Measurements from ENCODE around the gene PRSS2. TPM values are rescaled to one million over a fixed set of nuclear protein-coding genes. Genes with fewer than 3 reads are reported as not detected.

PRSS2 gene
- total RNA-seq, 1 donor from 2014 or later, result not detected

DNA sequence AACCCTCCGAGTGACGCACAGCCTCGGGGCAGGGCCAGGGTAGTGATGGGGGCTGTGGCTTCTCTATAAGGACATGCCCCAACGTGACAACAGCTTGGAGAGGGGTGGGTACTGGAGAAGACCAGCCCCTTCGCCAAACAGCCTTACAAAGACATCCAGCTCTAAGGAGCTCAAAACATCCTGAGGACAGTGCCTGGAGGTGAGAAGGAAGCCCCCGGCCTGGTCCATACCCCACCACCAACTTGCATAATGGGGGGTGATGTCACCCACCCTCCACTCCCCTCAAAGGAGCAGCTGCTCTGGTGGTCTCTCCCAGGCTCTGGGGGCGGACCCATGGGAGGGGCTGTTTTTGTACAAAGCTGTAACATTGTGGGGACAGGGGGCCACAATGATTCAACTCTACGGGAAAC lies 15.1 kb downstream of the PRSS2 start:
- peak overlapping the region; percentile 59 for H3K27ac Mint-ChIP-seq
- DNase-seq, result no peak
- no peaks in the 10 kb centered on the region for H3K36me3 Mint-ChIP-seq (ENCODE audit: low read depth)
- no peaks in the 10 kb centered on the region for H3K27me3 Mint-ChIP-seq
- ATAC-seq (ENCODE audit: low read depth), result no peak
- intact Hi-C loops (cut with micrococcal nuclease), result no loop called here
- peak overlapping the region; percentile 28 for H3K4me3 Mint-ChIP-seq
- H3K9me3 Mint-ChIP-seq, result no peaks in the 10 kb centered on the region
- TF ChIP-seq, protein P1, sequence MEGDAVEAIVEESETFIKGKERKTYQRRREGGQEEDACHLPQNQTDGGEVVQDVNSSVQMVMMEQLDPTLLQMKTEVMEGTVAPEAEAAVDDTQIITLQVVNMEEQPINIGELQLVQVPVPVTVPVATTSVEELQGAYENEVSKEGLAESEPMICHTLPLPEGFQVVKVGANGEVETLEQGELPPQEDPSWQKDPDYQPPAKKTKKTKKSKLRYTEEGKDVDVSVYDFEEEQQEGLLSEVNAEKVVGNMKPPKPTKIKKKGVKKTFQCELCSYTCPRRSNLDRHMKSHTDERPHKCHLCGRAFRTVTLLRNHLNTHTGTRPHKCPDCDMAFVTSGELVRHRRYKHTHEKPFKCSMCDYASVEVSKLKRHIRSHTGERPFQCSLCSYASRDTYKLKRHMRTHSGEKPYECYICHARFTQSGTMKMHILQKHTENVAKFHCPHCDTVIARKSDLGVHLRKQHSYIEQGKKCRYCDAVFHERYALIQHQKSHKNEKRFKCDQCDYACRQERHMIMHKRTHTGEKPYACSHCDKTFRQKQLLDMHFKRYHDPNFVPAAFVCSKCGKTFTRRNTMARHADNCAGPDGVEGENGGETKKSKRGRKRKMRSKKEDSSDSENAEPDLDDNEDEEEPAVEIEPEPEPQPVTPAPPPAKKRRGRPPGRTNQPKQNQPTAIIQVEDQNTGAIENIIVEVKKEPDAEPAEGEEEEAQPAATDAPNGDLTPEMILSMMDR (IDR thresholded peaks at IDR 0.05), result no peak
- peaks cover 57% of the 10 kb centered on the region for H3K4me1 Mint-ChIP-seq
- ChIA-PET POLR2A (interaction anchor here (0.6 to 20.4 kb wide), 3 partner anchors 12 to 222 kb away, joined by 4 to 1916 read pairs (median 325); no protein-coding TSS in a partner anchor), CTCF (interaction anchor here (1.0 to 21.3 kb wide), 7 partner anchors 10 to 153 kb away, joined by 3 to 571 read pairs (median 4); partner anchors contain the start of gene PRSS2)

DNA sequence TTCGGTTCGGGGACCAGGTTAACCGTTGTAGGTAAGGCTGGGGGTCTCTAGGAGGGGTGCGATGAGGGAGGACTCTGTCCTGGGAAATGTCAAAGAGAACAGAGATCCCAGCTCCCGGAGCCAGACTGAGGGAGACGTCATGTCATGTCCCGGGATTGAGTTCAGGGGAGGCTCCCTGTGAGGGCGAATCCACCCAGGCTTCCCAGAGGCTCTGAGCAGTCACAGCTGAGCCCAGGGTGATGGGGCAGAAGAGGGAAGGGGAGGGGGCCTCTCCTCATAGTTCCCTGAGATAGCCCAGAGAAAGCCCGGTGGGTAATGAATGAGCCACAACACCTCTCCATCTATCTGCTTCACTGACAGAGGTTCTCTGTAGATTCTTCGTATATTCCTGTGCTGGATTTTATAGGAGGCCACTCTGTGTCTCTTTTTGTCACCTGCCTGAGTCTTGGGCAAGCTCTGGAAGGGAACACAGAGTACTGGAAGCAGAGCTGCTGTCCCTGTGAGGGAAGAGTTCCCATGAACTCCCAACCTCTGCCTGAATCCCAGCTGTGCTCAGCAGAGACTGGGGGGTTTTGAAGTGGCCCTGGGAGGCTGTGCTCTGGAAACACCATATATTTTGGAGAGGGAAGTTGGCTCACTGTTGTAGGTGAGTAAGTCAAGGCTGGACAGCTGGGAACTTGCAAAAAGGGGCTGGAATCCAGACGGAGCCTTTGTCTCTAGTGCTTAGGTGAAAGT lies 16.4 kb downstream of the PRSS2 start:
- CTCF ChIA-PET, result interaction anchor here (1.2 to 21.3 kb wide), 4 partner anchors 9 to 133 kb away, joined by 5 to 571 read pairs (median 58); no protein-coding TSS in a partner anchor
- Mint-ChIP-seq H3K4me3 (no peak overlapping the region), H3K9me3 (no peaks in the 10 kb centered on the region), H3K27me3 (no peaks in the 10 kb centered on the region), H3K4me1 (peaks cover 64% of the 10 kb centered on the region), H3K36me3 (ENCODE audit: low read depth) (no peaks in the 10 kb centered on the region), H3K27ac (peak overlapping the region; percentile 36)
- ATAC-seq (ENCODE audit: low read depth) (no peak), DNase-seq (no peak)
- intact Hi-C loops (cut with micrococcal nuclease), result no loop called here
- TF ChIP-seq, protein P1 (IDR thresholded peaks at IDR 0.05), result no peak
- POLR2A ChIA-PET, result interaction anchor here (8.2 to 20.4 kb wide), 2 partner anchors 11 to 22 kb away, joined by 325 to 1916 read pairs; no protein-coding TSS in a partner anchor

DNA sequence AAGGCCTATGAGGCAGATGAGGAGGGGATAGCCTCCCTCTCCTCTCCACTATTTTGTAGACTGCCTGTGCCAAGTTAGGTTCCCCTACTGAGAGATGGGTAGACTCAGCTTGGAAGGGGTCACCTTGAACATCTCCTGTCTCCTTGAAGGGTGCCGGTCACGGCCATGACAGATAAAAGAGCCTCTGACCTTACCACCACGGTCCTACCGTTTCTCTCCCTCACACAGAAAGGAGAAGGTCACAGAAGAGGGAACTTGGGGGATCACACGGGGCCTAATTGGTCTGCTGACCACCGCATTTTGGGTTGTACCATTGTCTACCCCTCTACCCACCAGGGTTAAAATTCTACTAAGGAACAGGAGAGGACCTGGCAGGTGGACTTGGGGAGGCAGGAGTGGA lies 17.0 kb downstream of the PRSS2 start:
- ATAC-seq (ENCODE audit: low read depth), result no peak
- peaks cover 66% of the 10 kb centered on the region for H3K4me1 Mint-ChIP-seq
- peak overlapping the region; percentile 36 for H3K27ac Mint-ChIP-seq
- TF ChIP-seq, protein P1 (IDR thresholded peaks at IDR 0.05), result no peak
- POLR2A ChIA-PET, result interaction anchor here (8.2 to 20.4 kb wide), 2 partner anchors 10 to 22 kb away, joined by 325 to 1916 read pairs; no protein-coding TSS in a partner anchor
- no peaks in the 10 kb centered on the region for H3K27me3 Mint-ChIP-seq
- intact Hi-C loops (cut with micrococcal nuclease), result no loop called here
- H3K36me3 Mint-ChIP-seq (ENCODE audit: low read depth), result no peaks in the 10 kb centered on the region
- H3K9me3 Mint-ChIP-seq, result no peaks in the 10 kb centered on the region
- no peak overlapping the region for H3K4me3 Mint-ChIP-seq
- no peak for DNase-seq
- CTCF ChIA-PET, result interaction anchor here (2.0 to 21.3 kb wide), 3 partner anchors 8 to 75 kb away, joined by 8 to 571 read pairs (median 109); no protein-coding TSS in a partner anchor

DNA sequence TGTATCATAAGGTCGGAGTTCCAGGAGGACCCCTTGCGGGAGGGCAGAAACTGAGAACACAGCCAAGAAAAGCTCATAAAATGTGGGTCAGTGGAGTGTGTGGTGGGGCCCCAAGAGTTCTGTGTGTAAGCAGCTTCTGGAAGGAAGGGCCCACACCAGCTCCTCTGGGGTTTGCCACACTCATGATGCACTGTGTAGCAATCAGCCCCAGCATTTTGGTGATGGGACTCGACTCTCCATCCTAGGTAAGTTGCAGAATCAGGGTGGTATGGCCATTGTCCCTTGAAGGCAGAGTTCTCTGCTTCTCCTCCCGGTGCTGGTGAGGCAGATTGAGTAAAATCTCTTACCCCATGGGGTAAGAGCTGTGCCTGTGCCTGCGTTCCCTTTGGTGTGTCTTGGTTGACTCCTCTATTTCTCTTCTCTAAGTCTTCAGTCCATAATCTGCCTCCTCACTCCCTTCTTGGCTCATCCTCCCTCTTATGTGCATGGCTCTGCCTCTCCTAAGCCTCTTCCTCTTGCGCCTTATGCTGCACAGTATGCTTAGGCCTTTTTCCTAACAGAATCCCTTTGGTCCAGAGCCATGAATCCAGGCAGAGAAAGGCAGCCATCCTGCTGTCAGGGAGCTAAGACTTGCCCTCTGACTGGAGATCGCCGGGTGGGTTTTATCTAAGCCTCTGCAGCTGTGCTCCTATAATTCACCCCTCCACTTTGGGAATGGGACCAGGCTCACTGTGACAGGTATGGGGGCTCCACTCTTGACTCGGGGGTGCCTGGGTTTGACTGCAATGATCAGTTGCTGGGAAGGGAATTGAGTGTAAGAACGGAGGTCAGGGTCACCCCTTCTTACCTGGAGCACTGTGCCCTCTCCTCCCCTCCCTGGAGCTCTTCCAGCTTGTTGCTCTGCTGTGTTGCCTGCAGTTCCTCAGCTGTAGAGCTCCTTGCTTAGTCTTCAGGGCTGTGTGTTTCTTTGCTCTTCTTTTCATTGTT lies 17.8 kb downstream of the PRSS2 start:
- POLR2A ChIA-PET, result interaction anchor here (8.2 to 20.4 kb wide), 2 partner anchors 9 to 21 kb away, joined by 325 to 1916 read pairs; no protein-coding TSS in a partner anchor
- TF ChIP-seq, protein P1 (IDR thresholded peaks at IDR 0.05), result no peak
- H3K4me1 Mint-ChIP-seq, result peaks cover 66% of the 10 kb centered on the region
- intact Hi-C loops (cut with micrococcal nuclease), result no loop called here
- H3K27me3 Mint-ChIP-seq, result no peaks in the 10 kb centered on the region
- DNase-seq, result no peak
- H3K27ac Mint-ChIP-seq, result peak overlapping the region; percentile 56
- CTCF ChIA-PET, result interaction anchor here (1.0 to 21.3 kb wide), 5 partner anchors 7 to 427 kb away, joined by 3 to 571 read pairs (median 8); no protein-coding TSS in a partner anchor
- H3K9me3 Mint-ChIP-seq, result no peaks in the 10 kb centered on the region
- no peak for ATAC-seq (ENCODE audit: low read depth)
- no peak overlapping the region for H3K4me3 Mint-ChIP-seq
- no peaks in the 10 kb centered on the region for H3K36me3 Mint-ChIP-seq (ENCODE audit: low read depth)
